ENCODE measurements around the gene ENAH. TPM values are rescaled to one million over a fixed set of nuclear protein-coding genes. Genes with fewer than 3 reads are reported as not detected.

Gene ENAH
- total RNA-seq, 1 experiment from 2014 or later, result 285 TPM

DNA sequence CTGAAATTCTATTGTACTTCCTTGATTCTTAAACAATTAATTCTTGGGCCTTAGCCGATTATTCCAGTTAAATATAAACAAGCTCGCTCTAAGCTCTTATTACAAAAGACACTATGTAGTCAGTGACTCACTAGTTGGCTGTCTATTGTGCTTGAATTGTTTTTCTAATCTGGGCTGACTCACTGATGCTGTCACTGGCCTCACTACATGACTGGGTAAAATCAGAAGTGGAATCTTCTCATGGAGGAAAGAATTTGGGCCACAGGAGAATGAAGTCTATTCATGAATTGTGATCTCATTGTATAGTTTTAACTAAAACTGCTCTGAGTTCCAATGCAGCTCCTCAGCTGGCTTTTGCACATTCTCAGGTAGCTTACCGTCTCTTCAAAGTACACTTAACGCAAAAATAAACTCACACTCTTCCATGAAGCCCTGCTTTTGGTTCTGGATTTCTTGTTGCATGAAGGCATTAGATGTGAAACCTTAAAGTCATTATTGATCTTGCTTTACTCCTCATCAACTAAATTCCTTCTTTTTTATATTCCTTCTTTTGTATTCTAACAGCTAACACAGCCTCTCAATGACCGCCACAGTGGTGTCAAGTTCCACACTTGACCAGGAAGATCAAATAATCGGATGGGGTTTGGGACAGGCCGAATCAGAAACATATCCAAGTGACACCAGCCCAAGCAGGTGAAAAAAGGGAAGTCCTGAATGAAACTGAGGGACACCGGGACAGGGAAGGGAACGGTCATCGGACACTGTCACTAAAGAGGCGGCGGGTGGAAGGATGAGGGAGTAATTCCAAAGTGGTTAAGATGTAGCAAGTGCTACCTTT, 144.2 kb downstream of the ENAH start:
- Mint-ChIP-seq H3K36me3 (ENCODE audit: insufficient read depth in 1 of 3, low read depth in 3 of 3) (peaks cover 28 to 66% (median 55%) of the 10 kb centered on the region in 3 experiments), H3K27ac (peak overlapping the region; percentile 64 to 98 (median 94); a peak in 6 of 7 replicates), H3K4me1 (peaks cover 34 to 35% of the 10 kb centered on the region in 2 experiments), H3K4me3 (no peak overlapping the region; a peak in 1 of 5 replicates), H3K27me3 (ENCODE audit: low read depth) (no peaks in the 10 kb centered on the region), H3K9me3 (no peaks in the 10 kb centered on the region)
- peak overlapping the region; percentile 68 for H3K27ac ChIP-seq (ENCODE audit: insufficient read length, low read depth, low read length)
- H3K79me2 ChIP-seq (ENCODE audit: insufficient read depth, low read length), result no peaks in the 10 kb centered on the region
- no peak overlapping the region for H2BK12ac ChIP-seq (ENCODE audit: insufficient read length, low read depth, low read length)
- H3K4me1 ChIP-seq (ENCODE audit: insufficient read depth, low read length), result peaks cover 6% of the 10 kb centered on the region; the same call in 1 of the 2 replicates
- no peak overlapping the region for H4K91ac ChIP-seq (ENCODE audit: insufficient read length, low read depth, low read length)
- H4K8ac ChIP-seq (replicated peaks; ENCODE audit: insufficient read length, low read depth, low read length), result no peak overlapping the region
- H3K4ac ChIP-seq (ENCODE audit: low read depth, low read length), result no peak overlapping the region
- no peak overlapping the region for H2BK5ac ChIP-seq (ENCODE audit: insufficient read length, low read length)
- no peaks in the 10 kb centered on the region for H4K20me1 ChIP-seq (ENCODE audit: control insufficient read depth, insufficient read depth, insufficient read length)
- no peak overlapping the region for H3K4me2 ChIP-seq (ENCODE audit: insufficient read depth, insufficient read length, low read length)
- no peak overlapping the region for H2BK15ac ChIP-seq (ENCODE audit: low read depth, low read length)
- TF ChIP-seq, protein P1, sequence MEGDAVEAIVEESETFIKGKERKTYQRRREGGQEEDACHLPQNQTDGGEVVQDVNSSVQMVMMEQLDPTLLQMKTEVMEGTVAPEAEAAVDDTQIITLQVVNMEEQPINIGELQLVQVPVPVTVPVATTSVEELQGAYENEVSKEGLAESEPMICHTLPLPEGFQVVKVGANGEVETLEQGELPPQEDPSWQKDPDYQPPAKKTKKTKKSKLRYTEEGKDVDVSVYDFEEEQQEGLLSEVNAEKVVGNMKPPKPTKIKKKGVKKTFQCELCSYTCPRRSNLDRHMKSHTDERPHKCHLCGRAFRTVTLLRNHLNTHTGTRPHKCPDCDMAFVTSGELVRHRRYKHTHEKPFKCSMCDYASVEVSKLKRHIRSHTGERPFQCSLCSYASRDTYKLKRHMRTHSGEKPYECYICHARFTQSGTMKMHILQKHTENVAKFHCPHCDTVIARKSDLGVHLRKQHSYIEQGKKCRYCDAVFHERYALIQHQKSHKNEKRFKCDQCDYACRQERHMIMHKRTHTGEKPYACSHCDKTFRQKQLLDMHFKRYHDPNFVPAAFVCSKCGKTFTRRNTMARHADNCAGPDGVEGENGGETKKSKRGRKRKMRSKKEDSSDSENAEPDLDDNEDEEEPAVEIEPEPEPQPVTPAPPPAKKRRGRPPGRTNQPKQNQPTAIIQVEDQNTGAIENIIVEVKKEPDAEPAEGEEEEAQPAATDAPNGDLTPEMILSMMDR (conservative IDR thresholded peaks at IDR 0.05), result no peak
- H2AK5ac ChIP-seq (ENCODE audit: insufficient read length, low read length), result no peak overlapping the region
- WGBS (ENCODE audit: extremely low coverage, insufficient read length, low lambda C conversion rate), result no CpG with 5 or more reads among the region's 12 CpGs
- no peak overlapping the region for H2BK20ac ChIP-seq (ENCODE audit: low read depth, low read length, poor library complexity, severe bottlenecking)
- no peak overlapping the region for H3K23ac ChIP-seq (ENCODE audit: insufficient read length, low read depth, low read length)
- DNase-seq, result no peak
- no peak overlapping the region for H3K14ac ChIP-seq (ENCODE audit: insufficient read depth, low read length)
- no peak overlapping the region for H4K5ac ChIP-seq (ENCODE audit: insufficient read length, low read depth, low read length)
- no peak overlapping the region for H2AFZ ChIP-seq (ENCODE audit: low read length)
- no peak overlapping the region for H3K56ac ChIP-seq (ENCODE audit: insufficient read length, low read depth, low read length)
- no peak overlapping the region for H2BK120ac ChIP-seq (ENCODE audit: low read depth, low read length, poor library complexity, severe bottlenecking)
- H3K18ac ChIP-seq (ENCODE audit: insufficient read length, low read depth, low read length), result no peak overlapping the region
- H3K9me3 ChIP-seq (ENCODE audit: control insufficient read depth, low read depth, low read length), result no peaks in the 10 kb centered on the region
- no peaks in the 10 kb centered on the region for H3K27me3 ChIP-seq (ENCODE audit: insufficient read depth, low read length)
- no peaks in the 10 kb centered on the region for H3K23me2 ChIP-seq (ENCODE audit: insufficient read length, low read depth, low read length, poor library complexity, severe bottlenecking)
- H3T11ph ChIP-seq (ENCODE audit: low read length), result no peak overlapping the region
- no peaks in the 10 kb centered on the region for H3K79me1 ChIP-seq (ENCODE audit: insufficient read depth, low read depth, low read length, poor library complexity, severe bottlenecking)
- no peak overlapping the region for H3K9ac ChIP-seq (ENCODE audit: extremely low read depth, insufficient read length, low read length)
